HG03039 (cell line): ENCODE data around the gene PRXL2B.
A peak's percentile ranks its signal among the peaks of the same experiment; 100 is the strongest.

Experiments used
- ATAC-seq: cut with Tn5 transposase; IDR thresholded peaks from one replicate; pipeline ENCODE4 v1.9.1; 2021; ENCODE audit warnings: mild to moderate bottlenecking, moderate library complexity; ENCODE audit not compliant: unreplicated experiment

Gene PRXL2B

GRCh38 chr1:2584686-2585317 is 1.8 kb upstream of the PRXL2B start:
- no peak for ATAC-seq

- ATAC-seq: peak; percentile 25
These were observed 1.1 kb upstream of the PRXL2B start for GRCh38 chr1:2585318-2586092.

GRCh38 chr1:2587071-2587859 is 688 bp downstream of the PRXL2B start:
- ATAC-seq: no peak

- ATAC-seq: no peak
These were observed 1.4 kb downstream of the PRXL2B start for GRCh38 chr1:2587860-2588571.

GRCh38 chr1:2588661-2589430 is 2.3 kb downstream of the PRXL2B start:
- no peak for ATAC-seq

GRCh38 chr1:2589431-2590232 is 3.1 kb downstream of the PRXL2B start:
- no peak for ATAC-seq

GRCh38 chr1:2590233-2591141 is 3.9 kb downstream of the PRXL2B start:
- no peak for ATAC-seq

GRCh38 chr1:2591233-2591580 is 4.6 kb downstream of the PRXL2B start:
- ATAC-seq: no peak

GRCh38 chr1:2591581-2592261 is 5.1 kb downstream of the PRXL2B start:
- ATAC-seq: no peak

- ATAC-seq: no peak
These were observed 6.1 kb downstream of the PRXL2B start for GRCh38 chr1:2592672-2593071.

GRCh38 chr1:2593251-2593878 is 6.8 kb downstream of the PRXL2B start:
- no peak for ATAC-seq

GRCh38 chr1:2594001-2594640 is 7.5 kb downstream of the PRXL2B start:
- no peak for ATAC-seq

GRCh38 chr1:2594641-2595131 is 8.1 kb downstream of the PRXL2B start:
- ATAC-seq: no peak

- no peak for ATAC-seq
These were observed 8.8 kb downstream of the PRXL2B start for GRCh38 chr1:2595261-2595811.

GRCh38 chr1:2595812-2596529 is 9.4 kb downstream of the PRXL2B start:
- no peak for ATAC-seq
